ENCODE results near the gene GON7.
A peak's percentile ranks its signal among the peaks of the same experiment; 100 is the strongest.

Gene GON7

DNA sequence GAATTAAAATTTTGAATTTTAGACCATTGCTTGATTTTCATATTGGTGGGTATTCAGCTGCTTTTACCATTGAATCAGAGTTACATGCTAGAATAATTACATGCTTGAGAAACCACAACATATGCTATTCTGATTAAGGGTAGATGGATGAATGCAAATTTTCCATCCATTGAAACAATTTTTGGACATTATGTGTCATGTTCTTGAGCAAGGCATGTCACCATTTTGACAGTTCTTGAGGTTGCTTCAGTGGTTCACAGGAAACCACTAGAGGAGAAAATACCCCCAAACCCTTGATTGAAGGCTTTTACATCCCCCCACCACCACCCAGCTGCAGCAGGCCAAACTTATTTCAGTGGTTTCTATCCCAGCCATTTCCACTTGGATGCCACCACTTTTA is 13.6 kb upstream of the GON7 start:
- DNase-seq (ENCODE audit: insufficient read length, low spot score) (no peak), FAIRE-seq (no peak)
- TF ChIP-seq POLR2A (IDR thresholded peaks at IDR 0.05; ENCODE audit: low read depth, low read length) = no peak

DNA sequence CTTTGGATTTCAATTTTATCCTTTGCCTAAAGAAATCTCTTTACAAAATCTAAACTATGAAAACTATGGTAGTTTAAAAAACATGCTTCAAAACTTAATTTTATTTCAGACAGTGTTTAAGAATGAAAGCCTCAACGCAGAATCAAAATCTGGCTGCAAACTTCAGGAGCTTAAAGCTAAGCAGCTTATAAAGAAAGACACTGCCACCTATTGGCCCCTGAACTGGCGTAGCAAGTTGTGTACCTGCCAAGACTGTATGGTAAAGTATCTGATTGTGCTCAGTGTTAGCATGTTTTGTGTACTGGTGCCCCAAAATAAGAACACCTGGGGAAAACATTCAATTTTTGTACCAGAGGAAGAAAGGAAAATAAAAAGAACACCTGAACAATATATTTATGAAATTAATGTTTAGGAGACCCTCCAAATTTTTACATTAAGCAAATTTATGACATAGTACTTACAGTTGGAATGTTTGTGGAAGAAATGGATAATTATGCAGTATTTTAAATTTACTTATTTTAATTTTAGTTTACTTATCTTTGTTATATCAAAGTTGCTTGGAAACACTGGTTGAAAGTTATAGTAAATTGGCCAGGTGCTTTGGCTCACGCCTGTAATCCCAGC is 12.3 kb upstream of the GON7 start:
- FAIRE-seq = peak; percentile 93
- no peak for TF ChIP-seq POLR2A (IDR thresholded peaks at IDR 0.05; ENCODE audit: low read depth, low read length)
- no peak for DNase-seq (ENCODE audit: insufficient read length, low spot score)

DNA sequence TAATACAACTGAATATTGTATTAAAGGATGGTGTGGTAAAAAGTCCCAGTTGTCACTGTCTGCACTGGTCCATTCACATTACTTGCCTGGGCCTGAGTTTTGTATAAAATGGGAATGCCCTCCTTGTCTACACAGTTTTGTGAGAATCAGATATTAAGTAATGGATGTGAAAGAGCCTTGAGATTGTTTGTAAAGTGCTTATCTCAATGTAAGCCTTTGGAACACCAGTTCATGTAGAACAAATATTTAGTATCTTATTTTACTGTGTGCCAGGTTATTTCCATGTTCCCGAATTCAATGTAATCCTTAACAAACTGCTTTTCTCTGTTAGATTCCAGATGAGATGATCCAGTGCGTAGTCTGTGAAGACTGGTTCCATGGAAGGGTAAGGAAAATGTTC is 7.7 kb upstream of the GON7 start:
- FAIRE-seq (no peak), DNase-seq (ENCODE audit: insufficient read length, low spot score) (no peak)
- TF ChIP-seq POLR2A (IDR thresholded peaks at IDR 0.05; ENCODE audit: low read depth, low read length) = no peak

DNA sequence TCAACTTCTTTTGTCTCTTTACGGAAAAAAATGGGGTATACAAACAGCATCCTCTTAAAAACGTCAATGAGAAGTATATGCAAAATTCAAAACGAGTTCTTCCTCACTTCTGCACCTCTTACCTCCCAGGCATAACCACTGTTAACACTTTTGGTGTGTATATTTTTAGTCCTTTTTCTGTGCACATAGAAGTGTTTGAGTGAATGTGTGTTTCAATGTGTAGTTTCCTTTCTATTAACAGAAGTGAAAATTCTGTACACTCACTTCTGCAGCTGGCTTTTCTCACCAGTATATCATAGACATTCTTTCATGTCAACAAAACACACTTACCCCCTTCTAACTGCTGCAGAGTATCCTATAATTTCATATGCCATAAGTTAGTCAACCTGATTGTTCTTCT is 5.6 kb upstream of the GON7 start:
- TF ChIP-seq POLR2A (IDR thresholded peaks at IDR 0.05; ENCODE audit: low read depth, low read length) = no peak
- FAIRE-seq = no peak
- DNase-seq (ENCODE audit: insufficient read length, low spot score) = no peak

DNA sequence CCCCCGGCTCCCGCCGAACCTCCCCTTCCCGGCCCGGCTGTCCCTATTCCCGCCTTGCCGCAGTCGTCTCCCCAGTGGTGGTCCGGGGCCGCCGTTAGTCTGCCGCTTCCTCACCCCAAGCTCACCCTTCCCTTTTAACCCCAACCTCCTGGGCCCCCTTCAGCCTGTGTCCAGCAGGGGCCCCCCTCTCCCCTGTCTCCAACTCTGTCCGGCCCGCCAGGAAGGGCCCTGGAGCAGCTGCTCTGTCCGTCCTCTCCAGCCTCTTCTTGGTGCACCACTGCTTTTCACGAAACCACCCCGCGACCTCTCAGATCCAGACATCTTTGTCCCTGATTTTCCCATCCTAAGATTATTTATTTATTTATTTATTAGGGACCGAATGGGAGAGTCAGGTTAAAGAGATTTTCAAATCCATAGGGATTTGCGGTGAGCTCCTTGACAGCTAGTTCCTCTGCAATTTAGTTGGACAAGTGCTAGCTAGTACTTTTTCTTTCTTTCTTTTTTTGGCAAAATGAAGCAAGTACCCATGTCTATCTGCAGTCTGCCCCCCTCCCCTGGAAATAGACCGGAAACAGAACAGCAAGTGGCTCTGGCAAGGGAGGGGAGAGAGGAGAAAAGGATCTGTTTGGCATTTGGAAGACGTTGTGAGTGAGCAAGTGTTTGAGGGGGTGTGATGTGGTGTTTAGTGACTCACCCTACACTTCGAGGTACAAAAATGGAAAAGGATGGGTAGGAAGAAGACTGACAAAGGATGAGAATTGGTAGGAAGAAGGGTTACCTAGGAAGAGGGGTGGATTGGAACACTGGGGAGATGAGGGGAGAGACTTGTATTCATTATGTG is 823 bp upstream of the GON7 start:
- DNase-seq (ENCODE audit: insufficient read length, low spot score) = peak; percentile 31
- TF ChIP-seq POLR2A (IDR thresholded peaks at IDR 0.05; ENCODE audit: low read depth, low read length) = no peak
- peak; percentile 92 for FAIRE-seq

DNA sequence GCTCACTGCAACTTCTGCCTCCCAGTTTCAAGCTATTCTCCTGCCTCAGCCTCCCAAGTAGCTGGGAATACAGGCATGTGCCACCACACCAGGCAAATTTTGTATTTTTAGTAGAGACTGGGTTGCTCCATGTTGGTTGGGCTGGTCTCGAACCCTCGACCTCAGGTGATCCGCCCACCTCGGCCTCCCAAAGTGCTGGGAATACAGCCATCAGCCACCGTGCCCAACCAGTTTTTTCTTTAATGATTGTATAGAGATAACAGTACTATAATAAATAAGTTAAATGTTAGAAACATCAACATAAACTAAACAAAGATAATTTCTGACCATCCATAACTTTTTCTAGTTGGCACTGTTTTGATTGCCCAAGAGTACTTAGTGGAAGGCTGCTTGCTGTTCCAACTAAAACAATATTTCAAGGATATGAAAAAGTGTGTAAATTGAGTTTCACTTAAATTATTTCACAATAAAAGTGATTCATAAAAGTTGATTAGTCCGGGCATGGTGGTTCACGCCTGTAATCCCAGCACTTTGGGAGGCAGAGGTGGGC is 5.6 kb downstream of the GON7 start:
- FAIRE-seq (no peak), DNase-seq (ENCODE audit: insufficient read length, low spot score) (no peak)
- TF ChIP-seq POLR2A (IDR thresholded peaks at IDR 0.05; ENCODE audit: low read depth, low read length) = no peak

DNA sequence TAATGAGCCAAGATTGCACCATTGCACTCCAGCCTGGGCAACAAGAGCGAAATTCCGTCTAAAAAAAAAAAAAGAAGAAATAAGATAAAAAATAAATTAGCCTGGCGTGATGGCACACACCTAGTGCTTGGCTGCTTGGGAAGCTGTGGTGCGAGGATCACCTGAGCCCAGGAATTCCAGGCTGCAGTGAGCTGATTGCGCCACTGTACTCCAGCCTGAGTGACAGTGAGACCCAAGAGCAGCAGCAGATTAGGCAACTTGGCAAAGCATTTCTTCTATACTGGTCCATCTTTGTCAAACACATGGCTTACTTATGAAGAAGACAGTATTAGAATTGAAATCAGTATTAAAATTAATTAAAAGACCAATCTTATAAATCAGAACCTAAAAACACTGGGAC is 6.3 kb downstream of the GON7 start:
- no peak for DNase-seq (ENCODE audit: insufficient read length, low spot score)
- no peak for TF ChIP-seq POLR2A (IDR thresholded peaks at IDR 0.05; ENCODE audit: low read depth, low read length)
- no peak for FAIRE-seq

DNA sequence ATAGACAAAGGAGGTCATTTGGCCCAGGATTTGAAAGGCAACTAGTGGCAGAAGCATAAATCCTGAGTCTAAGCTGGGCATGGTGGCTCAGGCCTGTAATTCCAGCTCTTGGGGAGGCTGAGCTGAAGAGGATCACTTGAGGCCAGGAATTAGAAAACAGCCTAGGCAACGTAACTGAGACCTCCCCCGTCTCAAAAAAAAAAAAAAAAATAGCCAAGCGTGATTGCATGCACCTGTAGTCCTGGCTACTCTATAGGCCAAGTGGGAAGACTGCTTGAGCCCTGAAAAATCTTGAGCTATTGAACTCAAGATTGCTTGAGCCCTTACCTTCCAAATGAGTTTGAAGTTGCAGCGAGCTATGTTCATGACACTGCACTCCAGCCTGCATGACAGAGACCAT is 7.8 kb downstream of the GON7 start:
- DNase-seq (ENCODE audit: insufficient read length, low spot score) (no peak), FAIRE-seq (no peak)
- TF ChIP-seq POLR2A (IDR thresholded peaks at IDR 0.05; ENCODE audit: low read depth, low read length) = no peak

DNA sequence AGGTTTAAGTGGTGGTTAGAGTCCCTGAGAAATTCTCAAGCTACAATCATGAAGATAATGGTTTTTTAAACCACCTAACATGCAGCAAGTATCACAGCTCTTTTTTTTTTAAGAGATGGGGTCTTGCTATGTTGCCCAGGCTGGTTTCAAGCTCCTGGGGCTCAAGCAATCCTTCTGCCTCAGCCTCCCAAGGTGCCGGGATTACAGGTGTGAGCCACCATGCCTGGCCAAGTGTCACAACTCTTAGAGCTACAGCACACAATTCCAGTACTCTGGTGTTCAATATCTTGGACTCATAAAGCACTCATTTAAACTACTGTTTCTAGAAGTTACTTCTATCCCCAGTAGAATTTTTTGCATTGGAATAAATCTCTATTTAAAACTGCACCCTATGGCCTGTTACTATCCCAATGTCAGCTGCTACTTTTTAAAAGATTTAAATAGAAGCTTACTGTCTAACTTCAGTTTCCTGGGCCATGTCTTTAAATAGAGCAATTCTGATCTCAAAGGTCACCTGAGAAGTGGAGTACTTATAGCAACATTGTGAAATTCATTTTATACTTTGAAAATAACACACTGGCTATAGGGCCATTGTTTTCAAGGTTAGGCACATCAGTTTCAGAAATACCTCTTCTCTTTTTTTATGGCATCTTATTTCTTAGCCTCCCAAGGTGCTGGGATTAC is 11.4 kb downstream of the GON7 start:
- FAIRE-seq (no peak), DNase-seq (ENCODE audit: insufficient read length, low spot score) (no peak)
- no peak for TF ChIP-seq POLR2A (IDR thresholded peaks at IDR 0.05; ENCODE audit: low read depth, low read length)

DNA sequence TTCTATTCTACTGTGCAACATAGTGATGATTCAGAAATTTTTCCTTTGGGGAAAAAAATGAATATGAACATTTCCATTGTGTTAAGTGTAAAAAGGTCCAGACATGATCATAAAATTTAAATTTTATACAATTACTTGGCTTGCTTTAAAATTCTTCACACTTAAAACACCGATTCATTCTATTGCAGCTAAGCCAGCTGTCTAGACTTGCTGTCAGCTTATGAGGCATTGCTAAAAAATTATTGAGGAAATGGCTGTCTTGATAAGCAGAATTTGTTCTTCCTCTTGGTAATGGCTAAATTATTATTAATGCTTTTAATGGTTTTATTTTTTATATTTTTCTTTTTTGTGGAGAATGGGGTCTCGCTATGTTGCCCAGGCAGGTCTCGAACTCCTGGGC is 19.9 kb downstream of the GON7 start:
- no peak for DNase-seq (ENCODE audit: insufficient read length, low spot score)

DNA sequence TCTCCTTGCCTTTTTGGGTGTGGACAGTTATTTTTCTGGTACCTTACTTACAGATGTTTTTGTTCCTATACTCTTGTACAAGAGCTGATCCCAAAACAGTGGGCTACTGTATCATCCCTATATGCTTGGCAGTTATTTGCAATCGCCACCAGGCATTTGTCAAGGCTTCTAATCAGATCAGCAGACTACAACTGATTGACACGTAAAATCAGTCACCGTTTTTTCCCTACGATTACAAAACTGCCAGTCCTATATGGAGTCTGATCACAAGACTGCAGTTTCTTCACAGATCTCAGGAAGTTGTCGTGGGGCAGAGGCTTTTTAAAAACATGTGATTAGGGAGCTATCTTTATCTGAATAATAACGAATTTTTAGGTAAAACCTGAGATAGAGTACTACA is 20.4 kb downstream of the GON7 start:
- no peak for TF ChIP-seq POLR2A (IDR thresholded peaks at IDR 0.05; ENCODE audit: low read depth, low read length)
- DNase-seq (ENCODE audit: insufficient read length, low spot score) = no peak
- FAIRE-seq = no peak

More for the DNA sequence above, 19.9 kb downstream of the GON7 start:
- no peak for TF ChIP-seq POLR2A (IDR thresholded peaks at IDR 0.05; ENCODE audit: low read depth, low read length)
- no peak for FAIRE-seq

DNA sequence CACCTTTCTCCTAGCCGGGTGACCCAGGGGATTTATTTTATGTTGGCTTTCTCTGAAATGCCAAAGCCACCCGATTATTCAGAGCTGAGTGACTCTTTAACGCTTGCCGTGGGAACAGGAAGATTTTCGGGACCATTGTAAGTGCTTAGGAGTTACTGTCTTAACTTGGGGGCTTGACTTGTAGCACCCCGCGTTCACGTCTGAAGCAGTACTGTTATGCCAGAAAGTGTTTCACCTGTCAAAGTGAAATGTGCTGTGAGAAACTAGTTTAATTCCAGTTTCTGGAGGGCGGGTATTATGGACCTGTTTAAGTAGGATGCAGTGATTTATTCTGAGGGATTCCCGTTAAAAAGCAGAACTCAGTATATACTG is 21.5 kb downstream of the GON7 start:
- no peak for TF ChIP-seq POLR2A (IDR thresholded peaks at IDR 0.05; ENCODE audit: low read depth, low read length)
- peak; percentile 36 for FAIRE-seq
- DNase-seq (ENCODE audit: insufficient read length, low spot score) = no peak

DNA sequence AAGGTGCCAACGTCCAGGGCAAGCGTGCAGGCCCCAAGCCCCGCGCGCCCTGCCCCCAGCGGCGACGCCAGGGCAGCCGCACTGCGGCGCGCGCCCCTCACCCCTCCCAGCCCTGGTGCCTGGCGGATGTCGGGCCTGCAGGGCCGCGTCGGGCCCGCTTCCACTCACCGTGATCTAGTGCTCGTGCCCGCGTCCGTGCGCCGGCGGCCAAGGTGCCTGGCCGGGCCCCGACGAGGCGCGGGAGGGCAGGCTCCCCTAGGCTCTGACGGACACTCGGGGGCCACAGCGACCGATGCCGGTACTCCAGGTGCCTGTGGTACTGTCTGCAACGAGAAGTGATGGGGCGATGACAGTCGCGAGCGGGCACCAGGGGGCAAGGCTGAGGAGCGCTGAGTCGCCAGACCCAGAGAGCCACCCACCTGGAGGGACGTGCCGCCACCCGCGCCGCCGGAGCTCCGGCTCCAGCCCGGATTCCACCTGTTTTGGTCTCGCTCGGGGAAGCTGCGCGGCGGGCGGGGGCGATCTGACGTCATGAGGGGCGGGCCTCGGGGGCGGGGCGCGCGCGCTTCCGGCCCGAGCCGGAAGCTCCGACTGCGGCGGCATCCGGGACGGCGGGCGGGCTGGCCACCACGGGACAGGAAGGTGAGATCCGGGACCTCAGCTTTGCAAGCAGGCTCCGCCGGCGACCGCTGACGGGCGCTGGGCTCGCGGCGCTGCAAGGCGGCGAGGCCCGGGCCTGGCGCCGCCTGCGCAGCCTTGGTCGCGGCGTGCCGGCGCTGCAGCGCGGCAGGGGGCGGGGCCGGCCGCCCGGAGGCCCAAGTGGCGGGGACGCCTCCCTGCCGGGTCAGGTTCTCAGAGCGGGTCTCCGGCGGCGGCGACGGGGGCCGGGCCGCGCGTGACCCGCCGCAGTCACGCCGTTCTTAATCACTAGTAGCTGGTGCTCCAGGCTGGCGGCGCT is 22.2 kb downstream of the GON7 start, which contains the start of the genes LYSET and MOAP1:
Gene LYSET, plus strand, starts transcription at position 927 of the 958 bp plus-strand sequence. CDS start 89 bp downstream, outside the sequence.
Gene MOAP1, minus strand, starts transcription at position 507 of the 958 bp plus-strand sequence. CDS start 655 bp downstream, outside the sequence.
- TF ChIP-seq POLR2A (IDR thresholded peaks at IDR 0.05; ENCODE audit: low read depth, low read length) = peak; percentile 41
- no peak for FAIRE-seq
- DNase-seq (ENCODE audit: insufficient read length, low spot score) = peak; percentile 83
